ENCODE results near the gene HDLBP.

HDLBP gene

DNA sequence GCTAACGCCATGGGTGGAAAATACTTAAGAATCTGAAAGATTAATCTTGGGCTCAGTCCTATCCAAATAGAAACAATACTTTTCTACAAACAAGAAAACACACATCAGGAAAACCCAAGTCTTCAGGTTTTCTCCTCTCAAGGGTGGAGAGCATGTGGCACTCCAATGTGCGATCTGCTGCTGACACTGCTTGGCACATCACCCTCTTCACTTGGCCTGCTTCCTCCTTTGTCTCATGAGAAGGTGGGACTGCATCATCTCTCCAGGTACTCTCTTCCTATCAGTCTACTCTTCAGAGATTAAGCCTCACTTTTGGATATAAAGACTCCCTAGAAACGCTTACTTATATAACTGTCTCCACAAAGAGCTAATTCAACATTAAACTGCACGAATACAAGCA lies 26.4 kb downstream of the HDLBP start:
- TF ChIP-seq POLR2AphosphoS5 (IDR thresholded peaks at IDR 0.05; ENCODE audit: low read depth, low read length) (no peak), FOXP2 (optimal IDR thresholded peaks at IDR 0.05; ENCODE audit: borderline replicate concordance, extremely low read depth, extremely low read length, insufficient read depth) (no peak), SIN3A (IDR thresholded peaks at IDR 0.05; ENCODE audit: borderline replicate concordance, insufficient read depth, low read length) (no peak), TAF1 (IDR thresholded peaks at IDR 0.05; ENCODE audit: borderline replicate concordance, insufficient read depth, low read length) (no peak)
- TF ChIP-seq, protein P1, sequence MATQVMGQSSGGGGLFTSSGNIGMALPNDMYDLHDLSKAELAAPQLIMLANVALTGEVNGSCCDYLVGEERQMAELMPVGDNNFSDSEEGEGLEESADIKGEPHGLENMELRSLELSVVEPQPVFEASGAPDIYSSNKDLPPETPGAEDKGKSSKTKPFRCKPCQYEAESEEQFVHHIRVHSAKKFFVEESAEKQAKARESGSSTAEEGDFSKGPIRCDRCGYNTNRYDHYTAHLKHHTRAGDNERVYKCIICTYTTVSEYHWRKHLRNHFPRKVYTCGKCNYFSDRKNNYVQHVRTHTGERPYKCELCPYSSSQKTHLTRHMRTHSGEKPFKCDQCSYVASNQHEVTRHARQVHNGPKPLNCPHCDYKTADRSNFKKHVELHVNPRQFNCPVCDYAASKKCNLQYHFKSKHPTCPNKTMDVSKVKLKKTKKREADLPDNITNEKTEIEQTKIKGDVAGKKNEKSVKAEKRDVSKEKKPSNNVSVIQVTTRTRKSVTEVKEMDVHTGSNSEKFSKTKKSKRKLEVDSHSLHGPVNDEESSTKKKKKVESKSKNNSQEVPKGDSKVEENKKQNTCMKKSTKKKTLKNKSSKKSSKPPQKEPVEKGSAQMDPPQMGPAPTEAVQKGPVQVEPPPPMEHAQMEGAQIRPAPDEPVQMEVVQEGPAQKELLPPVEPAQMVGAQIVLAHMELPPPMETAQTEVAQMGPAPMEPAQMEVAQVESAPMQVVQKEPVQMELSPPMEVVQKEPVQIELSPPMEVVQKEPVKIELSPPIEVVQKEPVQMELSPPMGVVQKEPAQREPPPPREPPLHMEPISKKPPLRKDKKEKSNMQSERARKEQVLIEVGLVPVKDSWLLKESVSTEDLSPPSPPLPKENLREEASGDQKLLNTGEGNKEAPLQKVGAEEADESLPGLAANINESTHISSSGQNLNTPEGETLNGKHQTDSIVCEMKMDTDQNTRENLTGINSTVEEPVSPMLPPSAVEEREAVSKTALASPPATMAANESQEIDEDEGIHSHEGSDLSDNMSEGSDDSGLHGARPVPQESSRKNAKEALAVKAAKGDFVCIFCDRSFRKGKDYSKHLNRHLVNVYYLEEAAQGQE (IDR thresholded peaks at IDR 0.05; ENCODE audit: insufficient read depth in 1 of 2, low read depth in 2 of 2, low read length in 2 of 2): no peak

DNA sequence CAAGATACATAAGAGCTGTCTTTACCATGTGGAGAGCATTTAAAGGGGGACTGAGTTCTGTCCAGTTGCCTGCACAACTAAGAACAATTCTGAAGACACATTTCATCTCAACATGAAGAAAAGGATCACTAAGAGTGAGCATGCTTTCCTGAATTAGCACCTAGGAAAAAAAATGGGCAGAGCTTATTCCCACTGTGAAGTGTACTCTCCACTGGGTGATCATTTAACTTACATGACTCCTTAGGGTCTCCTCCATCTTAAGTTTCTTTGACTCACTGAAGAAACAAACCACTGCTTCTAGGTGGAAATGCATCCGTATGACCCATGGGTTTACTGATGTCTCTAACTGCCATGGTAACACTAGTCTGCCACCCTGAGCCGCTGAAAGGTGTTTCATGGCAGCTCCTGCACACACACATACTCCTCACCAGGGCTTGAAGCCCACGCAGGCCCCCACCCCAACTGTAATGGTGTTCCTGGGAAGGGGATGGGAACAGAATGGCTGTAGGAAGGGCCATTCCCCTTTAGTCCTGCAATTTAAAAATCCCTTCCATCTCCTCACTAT lies 27.1 kb downstream of the HDLBP start:
- no peak for TF ChIP-seq FOXP2 (optimal IDR thresholded peaks at IDR 0.05; ENCODE audit: borderline replicate concordance, extremely low read depth, extremely low read length, insufficient read depth)
- TF ChIP-seq POLR2AphosphoS5 (IDR thresholded peaks at IDR 0.05; ENCODE audit: low read depth, low read length): no peak
- TF ChIP-seq, protein P1 (IDR thresholded peaks at IDR 0.05; ENCODE audit: insufficient read depth in 1 of 2, low read depth in 2 of 2, low read length in 2 of 2): no peak
- no peak for TF ChIP-seq TAF1 (IDR thresholded peaks at IDR 0.05; ENCODE audit: borderline replicate concordance, insufficient read depth, low read length)
- no peak for TF ChIP-seq SIN3A (IDR thresholded peaks at IDR 0.05; ENCODE audit: borderline replicate concordance, insufficient read depth, low read length)

DNA sequence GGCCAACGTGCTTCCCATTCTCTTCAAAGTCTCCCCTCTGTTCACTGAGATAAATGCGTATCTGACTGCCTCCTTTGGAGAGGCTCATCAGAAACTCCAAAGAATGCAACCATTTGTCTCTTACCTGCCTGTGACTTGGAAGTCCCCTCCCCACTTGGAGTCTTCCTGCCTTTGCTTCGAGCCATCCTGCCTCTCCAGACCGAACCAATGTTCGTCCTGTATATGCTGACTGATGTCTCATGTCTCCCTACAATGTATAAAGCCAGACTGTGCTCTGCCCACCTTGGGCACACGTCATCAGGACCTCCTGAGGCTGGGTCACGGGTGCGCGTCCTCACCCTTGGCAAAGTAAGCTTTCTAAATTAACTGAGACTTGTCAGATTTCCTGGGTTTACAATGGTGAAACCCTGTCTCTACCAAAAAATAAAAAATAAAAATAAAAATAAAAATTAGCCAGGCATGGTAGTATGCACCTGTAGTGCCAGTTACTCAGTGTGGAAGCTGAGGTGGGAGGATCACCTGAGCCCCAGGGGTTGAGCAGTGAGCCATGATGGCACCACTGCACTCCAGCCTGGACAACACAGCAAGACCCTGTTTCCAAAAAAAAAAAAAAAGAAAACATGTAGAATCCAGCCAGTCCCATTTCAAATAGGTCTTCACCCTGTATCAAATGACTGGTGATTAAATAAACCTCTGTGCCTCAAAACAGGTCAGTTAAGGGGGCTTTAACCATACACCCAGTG lies 29.0 kb downstream of the HDLBP start:
- TF ChIP-seq, protein P1 (IDR thresholded peaks at IDR 0.05; ENCODE audit: insufficient read depth in 1 of 2, low read depth in 2 of 2, low read length in 2 of 2): no peak
- TF ChIP-seq POLR2AphosphoS5 (IDR thresholded peaks at IDR 0.05; ENCODE audit: low read depth, low read length): no peak
- TF ChIP-seq SIN3A (IDR thresholded peaks at IDR 0.05; ENCODE audit: borderline replicate concordance, insufficient read depth, low read length): no peak

DNA sequence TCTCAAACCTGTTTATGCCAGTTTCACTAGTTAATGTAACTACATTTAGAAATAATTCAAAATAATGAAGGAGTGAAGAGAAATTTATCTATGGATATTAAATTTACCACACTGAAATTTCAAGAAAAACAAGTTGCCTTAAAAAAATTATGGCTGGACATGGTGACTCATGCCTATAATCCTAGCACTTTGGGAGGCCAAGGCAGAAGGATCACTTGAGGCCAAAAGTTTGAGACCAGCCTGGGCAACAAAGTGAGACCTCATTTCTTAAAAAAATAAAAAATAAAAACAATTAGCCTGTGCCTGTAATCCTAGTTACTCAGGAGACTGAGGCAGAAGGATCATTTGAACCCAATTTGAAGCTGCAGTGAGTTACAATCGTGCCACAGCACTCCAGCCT lies 29.9 kb downstream of the HDLBP start:
- TF ChIP-seq TAF1 (IDR thresholded peaks at IDR 0.05; ENCODE audit: borderline replicate concordance, insufficient read depth, low read length) (no peak), SIN3A (IDR thresholded peaks at IDR 0.05; ENCODE audit: borderline replicate concordance, insufficient read depth, low read length) (no peak), FOXP2 (optimal IDR thresholded peaks at IDR 0.05; ENCODE audit: borderline replicate concordance, extremely low read depth, extremely low read length, insufficient read depth) (no peak), POLR2AphosphoS5 (IDR thresholded peaks at IDR 0.05; ENCODE audit: low read depth, low read length) (no peak)
- TF ChIP-seq, protein P1 (IDR thresholded peaks at IDR 0.05; ENCODE audit: insufficient read depth in 1 of 2, low read depth in 2 of 2, low read length in 2 of 2): no peak

Measured in PFSK-1 (cell line).